Measurements from ENCODE around the gene PRM1. TPM values are rescaled to one million over a fixed set of nuclear protein-coding genes. Genes with fewer than 3 reads are reported as not detected.

The PRM1 gene
- total RNA-seq, 1 experiment from 2014 or later = not detected

DNA sequence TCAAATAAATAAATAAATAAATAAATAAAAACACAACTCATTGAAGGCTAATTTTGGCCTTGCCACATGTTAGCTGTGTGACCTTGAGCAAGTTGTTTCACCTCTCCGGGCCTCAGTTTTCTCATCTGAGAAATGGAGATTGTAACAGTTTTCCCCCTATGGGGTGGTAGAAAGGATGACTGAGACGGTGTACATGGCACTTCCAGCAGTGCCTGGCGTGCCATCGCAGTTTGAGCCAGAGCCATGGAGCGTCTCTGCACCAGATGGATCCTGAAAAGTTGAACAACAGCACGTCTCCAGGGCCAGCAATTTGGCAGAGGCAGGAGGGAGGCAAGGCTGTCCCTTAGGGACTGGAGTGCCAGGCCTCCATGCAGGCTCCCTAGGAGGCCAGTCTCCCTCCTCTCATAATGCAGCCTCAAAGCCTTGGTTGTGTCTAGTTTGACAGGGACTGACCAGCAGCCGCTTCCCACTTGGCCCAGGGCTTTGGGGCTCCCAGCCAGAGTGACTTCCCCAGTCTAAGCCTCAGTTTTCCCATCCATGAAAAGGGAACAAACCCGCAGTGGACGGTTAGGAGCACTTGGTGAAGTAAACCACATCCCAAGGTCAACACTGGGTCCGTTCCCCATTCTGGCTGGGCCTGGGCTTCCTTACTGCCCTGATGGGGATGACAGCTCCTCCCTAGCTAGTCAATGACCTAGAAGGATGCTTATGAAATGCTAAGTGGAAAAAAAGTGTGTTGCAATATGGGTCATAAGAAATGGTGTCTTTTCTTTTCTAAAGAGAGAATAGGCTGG lies 44.5 kb downstream of the PRM1 start:
- H3K9ac ChIP-seq (ENCODE audit: low read length) = no peak overlapping the region
- H3K9me3 ChIP-seq (ENCODE audit: low read length) = no peaks in the 10 kb centered on the region
- H3K27me3 ChIP-seq (ENCODE audit: low read length) = no peaks in the 10 kb centered on the region
- H3K4me1 ChIP-seq (ENCODE audit: low read length) = peaks cover 8% of the 10 kb centered on the region
- no peak overlapping the region for H3K4me3 ChIP-seq (ENCODE audit: low read length)
- no peak overlapping the region for H3K27ac ChIP-seq (ENCODE audit: low read length)
- no peak overlapping the region for H3K4me2 ChIP-seq (ENCODE audit: low read depth, low read length, poor library complexity, severe bottlenecking)
- H3K36me3 ChIP-seq (ENCODE audit: insufficient read depth, low read length) = no peaks in the 10 kb centered on the region
- no peak for DNase-seq
- no peaks in the 10 kb centered on the region for H4K20me1 ChIP-seq (ENCODE audit: insufficient read depth, low read depth, low read length)
- no peaks in the 10 kb centered on the region for H3K79me2 ChIP-seq (ENCODE audit: low read length)
- no peaks in the 10 kb centered on the region for H3K9me2 ChIP-seq (replicated peaks; ENCODE audit: insufficient read depth, low read length)
- no peak overlapping the region for H2AFZ ChIP-seq (ENCODE audit: low read length)

DNA sequence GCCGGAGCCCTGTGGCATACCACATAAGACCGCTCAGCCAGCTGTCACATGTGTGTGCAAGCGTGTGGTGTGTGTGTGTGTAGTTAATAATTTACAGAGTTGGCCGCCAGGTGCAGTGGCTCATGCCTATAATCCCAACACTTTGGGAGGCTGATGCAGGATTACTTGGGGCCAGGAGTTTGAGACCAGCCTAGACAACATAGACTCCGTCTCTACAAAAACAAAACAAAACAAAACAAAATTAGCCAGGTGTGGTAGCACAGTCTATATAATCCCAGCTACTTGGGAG lies 45.5 kb downstream of the PRM1 start:
- DNase-seq = no peak
- Histone ChIP-seq H3K27ac (ENCODE audit: low read length) (no peak overlapping the region), H3K9me2 (replicated peaks; ENCODE audit: insufficient read depth, low read length) (no peaks in the 10 kb centered on the region), H3K79me2 (ENCODE audit: low read length) (no peaks in the 10 kb centered on the region), H4K20me1 (ENCODE audit: insufficient read depth, low read depth, low read length) (no peaks in the 10 kb centered on the region), H3K9me3 (ENCODE audit: low read length) (no peaks in the 10 kb centered on the region), H3K27me3 (ENCODE audit: low read length) (no peaks in the 10 kb centered on the region), H3K36me3 (ENCODE audit: insufficient read depth, low read length) (no peaks in the 10 kb centered on the region), H3K4me2 (ENCODE audit: low read depth, low read length, poor library complexity, severe bottlenecking) (no peak overlapping the region), H3K9ac (ENCODE audit: low read length) (no peak overlapping the region), H2AFZ (ENCODE audit: low read length) (no peak overlapping the region), H3K4me1 (ENCODE audit: low read length) (peaks cover 7% of the 10 kb centered on the region), H3K4me3 (ENCODE audit: low read length) (no peak overlapping the region)

DNA sequence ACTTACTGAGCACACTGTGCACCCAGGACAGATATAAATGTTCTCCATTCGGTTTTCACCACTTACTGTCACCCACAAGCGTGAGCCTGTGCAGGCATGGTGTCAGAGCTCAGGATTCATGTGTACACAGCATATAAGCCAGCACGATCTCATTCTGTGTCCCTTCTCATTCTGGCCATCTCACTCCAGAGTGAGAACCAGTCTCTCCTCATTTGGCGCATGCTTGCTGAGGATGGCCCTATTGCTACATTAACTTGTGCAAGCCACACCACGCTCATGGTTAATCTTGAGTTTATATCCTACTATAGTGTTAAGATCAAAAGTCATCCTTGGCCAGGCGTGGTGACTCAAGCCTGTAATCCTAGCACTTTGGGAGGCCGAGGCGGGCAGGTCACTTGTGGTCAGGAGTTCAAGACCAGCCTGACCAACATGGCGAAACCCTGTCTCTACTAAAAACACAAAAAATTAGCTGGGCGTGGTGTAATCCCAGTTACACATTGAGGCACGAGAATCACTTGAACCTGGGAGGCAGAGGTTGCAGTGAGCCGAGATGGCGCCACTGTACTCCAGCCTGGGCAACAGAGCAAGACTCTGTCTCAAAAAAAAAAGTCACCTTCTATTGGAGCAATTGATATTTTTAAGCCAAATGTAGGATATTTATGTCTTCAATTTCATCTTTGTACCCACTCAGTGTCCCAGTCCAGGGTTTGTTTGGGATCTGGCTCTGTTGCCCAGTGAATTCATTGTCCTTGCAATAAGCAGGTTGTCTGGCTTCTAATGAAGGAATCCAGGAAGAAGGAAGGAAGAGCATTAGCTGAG lies 46.0 kb downstream of the PRM1 start:
- Histone ChIP-seq H2AFZ (ENCODE audit: low read length) (no peak overlapping the region), H3K4me3 (ENCODE audit: low read length) (no peak overlapping the region), H3K9me3 (ENCODE audit: low read length) (no peaks in the 10 kb centered on the region), H3K4me2 (ENCODE audit: low read depth, low read length, poor library complexity, severe bottlenecking) (no peak overlapping the region), H3K36me3 (ENCODE audit: insufficient read depth, low read length) (no peaks in the 10 kb centered on the region), H3K9me2 (replicated peaks; ENCODE audit: insufficient read depth, low read length) (no peaks in the 10 kb centered on the region), H3K4me1 (ENCODE audit: low read length) (peaks cover 5% of the 10 kb centered on the region), H4K20me1 (ENCODE audit: insufficient read depth, low read depth, low read length) (no peaks in the 10 kb centered on the region), H3K79me2 (ENCODE audit: low read length) (no peaks in the 10 kb centered on the region), H3K27me3 (ENCODE audit: low read length) (no peaks in the 10 kb centered on the region), H3K9ac (ENCODE audit: low read length) (no peak overlapping the region), H3K27ac (ENCODE audit: low read length) (no peak overlapping the region)
- DNase-seq = no peak

DNA sequence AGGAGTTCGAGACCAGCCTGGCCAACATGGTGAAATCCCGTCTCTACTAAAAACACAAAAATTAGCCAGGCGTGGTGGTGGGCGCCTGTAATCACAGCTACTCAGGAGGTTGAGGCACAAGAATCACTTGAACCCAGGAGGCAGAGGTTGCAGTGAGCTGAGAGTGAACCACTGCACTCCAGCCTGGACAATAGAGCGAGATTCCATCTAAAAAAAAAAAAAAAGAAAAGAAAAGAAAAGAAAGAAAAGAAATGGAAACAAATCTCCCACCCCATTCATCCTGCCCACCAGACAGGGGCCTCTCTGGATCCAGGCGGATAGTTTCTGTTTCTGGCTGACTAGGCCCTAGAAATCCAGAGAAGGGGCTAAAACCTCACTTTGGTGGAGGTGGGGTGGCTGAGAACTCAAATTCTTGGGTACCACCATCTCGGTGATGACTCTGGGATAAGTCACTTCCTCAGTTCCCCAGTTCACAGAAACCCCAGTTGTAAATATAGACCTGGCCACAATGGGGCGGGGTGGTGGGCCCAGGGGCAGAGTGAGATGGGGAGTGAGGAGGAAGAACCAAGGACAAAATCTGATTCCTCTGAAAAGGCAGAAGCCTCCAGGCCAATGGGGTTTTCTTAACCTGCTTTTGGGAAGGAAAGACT lies 47.3 kb downstream of the PRM1 start:
- Histone ChIP-seq H4K20me1 (ENCODE audit: insufficient read depth, low read depth, low read length) (no peaks in the 10 kb centered on the region), H3K9me2 (replicated peaks; ENCODE audit: insufficient read depth, low read length) (no peaks in the 10 kb centered on the region), H3K79me2 (ENCODE audit: low read length) (no peaks in the 10 kb centered on the region), H3K9ac (ENCODE audit: low read length) (no peak overlapping the region), H3K4me2 (ENCODE audit: low read depth, low read length, poor library complexity, severe bottlenecking) (no peak overlapping the region), H3K4me1 (ENCODE audit: low read length) (peaks cover 5% of the 10 kb centered on the region), H3K27me3 (ENCODE audit: low read length) (no peaks in the 10 kb centered on the region), H3K36me3 (ENCODE audit: insufficient read depth, low read length) (no peaks in the 10 kb centered on the region), H2AFZ (ENCODE audit: low read length) (no peak overlapping the region), H3K9me3 (ENCODE audit: low read length) (no peaks in the 10 kb centered on the region), H3K27ac (ENCODE audit: low read length) (no peak overlapping the region), H3K4me3 (ENCODE audit: low read length) (no peak overlapping the region)
- DNase-seq = no peak

DNA sequence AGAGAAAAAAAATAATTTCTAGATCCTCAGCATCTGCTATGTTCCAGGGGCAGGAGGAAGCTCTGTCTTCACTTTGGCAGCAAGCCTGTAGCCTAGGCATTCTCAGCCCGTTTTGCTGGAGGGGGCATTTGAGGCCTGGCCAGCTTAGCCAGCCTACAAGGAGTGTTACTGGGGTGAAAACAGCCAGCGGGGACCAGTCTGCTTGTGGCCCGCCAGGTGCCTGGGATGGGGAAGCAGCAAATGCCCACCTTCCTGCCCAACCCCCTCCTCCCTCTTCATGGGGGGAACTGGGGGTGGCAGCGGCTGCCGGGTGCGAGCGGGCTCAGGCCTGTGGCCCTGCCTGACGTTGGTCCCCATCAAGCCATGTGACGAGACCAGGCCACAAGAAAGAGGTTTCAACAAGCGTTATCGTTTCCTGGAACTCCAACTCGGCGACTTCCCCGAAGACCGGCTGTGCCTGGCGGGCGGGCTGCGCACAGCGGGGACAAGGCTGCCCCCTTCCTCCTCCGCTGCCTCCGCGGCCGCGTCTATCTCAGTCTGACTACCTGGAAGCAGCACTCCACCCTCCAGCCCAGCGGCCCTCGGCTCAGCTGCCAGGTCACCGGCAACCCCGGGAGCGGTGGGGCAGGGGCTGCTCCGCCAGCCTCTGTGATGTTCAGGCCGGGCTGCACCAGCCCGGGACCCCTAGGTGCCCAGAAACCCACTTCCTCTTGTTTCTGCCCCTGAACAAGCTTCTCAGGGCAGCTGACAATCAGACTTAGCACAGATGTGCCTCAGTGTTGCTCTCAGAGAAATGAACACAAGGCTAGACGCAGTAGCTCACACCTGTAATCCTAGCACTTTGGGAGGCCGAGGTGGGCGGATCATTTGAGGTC lies 48.0 kb downstream of the PRM1 start:
- Histone ChIP-seq H3K36me3 (ENCODE audit: insufficient read depth, low read length) (no peaks in the 10 kb centered on the region), H3K27me3 (ENCODE audit: low read length) (no peaks in the 10 kb centered on the region), H3K9ac (ENCODE audit: low read length) (no peak overlapping the region), H3K4me1 (ENCODE audit: low read length) (peaks cover 10% of the 10 kb centered on the region), H2AFZ (ENCODE audit: low read length) (no peak overlapping the region), H3K27ac (ENCODE audit: low read length) (no peak overlapping the region), H3K79me2 (ENCODE audit: low read length) (no peaks in the 10 kb centered on the region), H3K4me2 (ENCODE audit: low read depth, low read length, poor library complexity, severe bottlenecking) (no peak overlapping the region), H3K9me3 (ENCODE audit: low read length) (no peaks in the 10 kb centered on the region), H3K9me2 (replicated peaks; ENCODE audit: insufficient read depth, low read length) (no peaks in the 10 kb centered on the region), H4K20me1 (ENCODE audit: insufficient read depth, low read depth, low read length) (no peaks in the 10 kb centered on the region), H3K4me3 (ENCODE audit: low read length) (no peak overlapping the region)
- DNase-seq = no peak

DNA sequence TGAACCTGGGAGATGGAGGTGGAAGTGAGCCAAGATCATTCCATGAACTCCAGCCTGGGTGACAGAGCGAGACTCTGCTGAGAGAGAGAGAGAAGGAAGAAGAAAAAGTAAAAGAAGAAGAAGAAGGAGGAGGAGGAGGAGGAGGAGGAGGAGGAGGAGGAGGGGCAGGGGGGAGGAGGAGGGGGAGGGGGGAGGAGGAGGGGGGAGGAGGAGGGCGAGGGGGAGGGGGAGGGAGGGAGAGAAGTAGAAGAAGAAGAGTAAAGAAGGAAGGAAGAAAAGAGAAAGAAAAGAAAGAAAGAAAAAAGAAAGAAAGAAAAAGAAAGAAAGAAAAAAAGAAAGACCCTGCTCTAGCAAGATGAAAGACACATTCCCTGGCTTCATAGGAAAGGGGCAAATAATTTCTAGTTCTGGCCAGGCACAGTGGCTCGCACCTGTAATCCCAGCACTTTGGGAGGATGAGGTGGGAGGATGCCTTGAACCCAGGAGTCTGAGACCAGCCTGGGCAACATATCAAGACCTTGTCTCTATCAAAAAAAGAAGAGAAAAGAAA lies 48.8 kb downstream of the PRM1 start:
- DNase-seq = no peak
- no peaks in the 10 kb centered on the region for H3K9me3 ChIP-seq (ENCODE audit: low read length)
- no peaks in the 10 kb centered on the region for H3K36me3 ChIP-seq (ENCODE audit: insufficient read depth, low read length)
- no peaks in the 10 kb centered on the region for H4K20me1 ChIP-seq (ENCODE audit: insufficient read depth, low read depth, low read length)
- no peaks in the 10 kb centered on the region for H3K79me2 ChIP-seq (ENCODE audit: low read length)
- H3K4me1 ChIP-seq (ENCODE audit: low read length) = peaks cover 10% of the 10 kb centered on the region
- no peaks in the 10 kb centered on the region for H3K27me3 ChIP-seq (ENCODE audit: low read length)
- H3K4me2 ChIP-seq (ENCODE audit: low read depth, low read length, poor library complexity, severe bottlenecking) = no peak overlapping the region
- H3K9ac ChIP-seq (ENCODE audit: low read length) = no peak overlapping the region
- no peak overlapping the region for H3K27ac ChIP-seq (ENCODE audit: low read length)
- H3K4me3 ChIP-seq (ENCODE audit: low read length) = no peak overlapping the region
- H3K9me2 ChIP-seq (replicated peaks; ENCODE audit: insufficient read depth, low read length) = no peaks in the 10 kb centered on the region
- no peak overlapping the region for H2AFZ ChIP-seq (ENCODE audit: low read length)

DNA sequence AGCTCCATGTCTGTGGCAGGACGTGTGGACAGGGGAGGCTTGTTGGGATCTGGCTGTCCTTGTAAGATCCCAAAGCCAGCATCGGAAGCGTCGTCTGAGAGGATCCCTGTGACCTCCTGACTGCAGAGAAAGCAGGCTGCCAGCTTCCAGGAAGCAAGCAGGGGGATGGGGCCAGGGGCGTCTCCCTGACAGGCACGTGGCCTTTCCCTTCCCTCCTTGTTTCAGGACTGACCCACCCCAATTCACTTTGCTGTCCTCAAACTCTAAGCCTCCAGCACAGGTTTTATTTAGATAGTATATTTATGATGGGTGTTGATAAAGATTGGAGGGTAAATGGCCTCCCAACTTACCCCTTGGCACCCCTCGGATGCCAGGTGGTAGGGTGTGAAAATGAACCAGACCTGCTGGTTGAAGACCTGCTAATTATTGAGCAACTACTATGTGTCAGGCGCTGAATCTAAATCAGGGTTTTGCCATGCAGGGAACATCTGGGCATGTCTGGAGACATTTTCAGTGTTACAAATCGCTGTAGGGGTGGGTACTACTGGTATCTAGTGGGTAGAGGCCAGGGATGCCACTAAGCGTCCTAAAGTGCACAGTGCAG lies 49.7 kb downstream of the PRM1 start:
- no peaks in the 10 kb centered on the region for H3K79me2 ChIP-seq (ENCODE audit: low read length)
- DNase-seq = no peak
- no peaks in the 10 kb centered on the region for H4K20me1 ChIP-seq (ENCODE audit: insufficient read depth, low read depth, low read length)
- no peak overlapping the region for H3K4me2 ChIP-seq (ENCODE audit: low read depth, low read length, poor library complexity, severe bottlenecking)
- H3K9ac ChIP-seq (ENCODE audit: low read length) = no peak overlapping the region
- no peaks in the 10 kb centered on the region for H3K27me3 ChIP-seq (ENCODE audit: low read length)
- no peaks in the 10 kb centered on the region for H3K36me3 ChIP-seq (ENCODE audit: insufficient read depth, low read length)
- H3K9me2 ChIP-seq (replicated peaks; ENCODE audit: insufficient read depth, low read length) = no peaks in the 10 kb centered on the region
- no peaks in the 10 kb centered on the region for H3K9me3 ChIP-seq (ENCODE audit: low read length)
- H3K27ac ChIP-seq (ENCODE audit: low read length) = no peak overlapping the region
- H2AFZ ChIP-seq (ENCODE audit: low read length) = no peak overlapping the region
- H3K4me3 ChIP-seq (ENCODE audit: low read length) = no peak overlapping the region
- H3K4me1 ChIP-seq (ENCODE audit: low read length) = peaks cover 10% of the 10 kb centered on the region
